ENCODE results near the gene CDH13. TPM values are rescaled to one million over a fixed set of nuclear protein-coding genes. Genes with fewer than 3 reads are reported as not detected.

CDH13 gene
- total and polyA plus RNA-seq, 2 of the 8 experiments (the other 6 are each of a cell fraction or from before 2014, with no cell fraction given) = 2.3 to 2.4 TPM

GRCh38 chr16:83482545-83483162 lies 855.9 kb downstream of the CDH13 start (continued):
- TF ChIP-seq CTCF (IDR thresholded peaks at IDR 0.05; ENCODE audit: control extremely low read depth in 1 of 3, insufficient read depth in 1 of 3, low read depth in 1 of 3, low read length in 3 of 3) = no peak
- no peak for TF ChIP-seq EP300 (IDR thresholded peaks at IDR 0.05; ENCODE audit: borderline replicate concordance in 1 of 2, low read depth in 2 of 2, low read length in 2 of 2)
- TF ChIP-seq CBX5 (IDR thresholded peaks at IDR 0.05; ENCODE audit: low read depth, low read length) = no peak
- no peak for TF ChIP-seq SP2 (IDR thresholded peaks at IDR 0.05; ENCODE audit: low read length)
- TF ChIP-seq RXRA (IDR thresholded peaks at IDR 0.05; ENCODE audit: insufficient read depth, low read depth, low read length) = no peak
- no peak for TF ChIP-seq NANOG (IDR thresholded peaks at IDR 0.05; ENCODE audit: insufficient read depth, low read depth, low read length, poor library complexity, severe bottlenecking)
- no peak for TF ChIP-seq JUND (IDR thresholded peaks at IDR 0.05; ENCODE audit: low read length)
- no peak for TF ChIP-seq TEAD4 (IDR thresholded peaks at IDR 0.05; ENCODE audit: low read depth, low read length)
- TF ChIP-seq SIN3A (conservative IDR thresholded peaks at IDR 0.05 in 1 of 2, IDR thresholded peaks at IDR 0.05 in 1 of 2; ENCODE audit: low read depth in 1 of 2, low read length in 2 of 2) = no peak
- TF ChIP-seq GTF2F1 (IDR thresholded peaks at IDR 0.05; ENCODE audit: borderline replicate concordance, low read depth, low read length) = no peak
- TF ChIP-seq FOSL1 (IDR thresholded peaks at IDR 0.05; ENCODE audit: insufficient read depth, low read depth, low read length) = no peak
- no peak for TF ChIP-seq SIX5 (IDR thresholded peaks at IDR 0.05; ENCODE audit: low read depth, low read length)
